ENCODE data around the gene PCDHB1.
"Not testable (repeated sequence)": the region's sequence is repeated elsewhere in the genome, so short reads cannot be mapped to it uniquely, and the experiment has no call there.

PCDHB1 gene

DNA sequence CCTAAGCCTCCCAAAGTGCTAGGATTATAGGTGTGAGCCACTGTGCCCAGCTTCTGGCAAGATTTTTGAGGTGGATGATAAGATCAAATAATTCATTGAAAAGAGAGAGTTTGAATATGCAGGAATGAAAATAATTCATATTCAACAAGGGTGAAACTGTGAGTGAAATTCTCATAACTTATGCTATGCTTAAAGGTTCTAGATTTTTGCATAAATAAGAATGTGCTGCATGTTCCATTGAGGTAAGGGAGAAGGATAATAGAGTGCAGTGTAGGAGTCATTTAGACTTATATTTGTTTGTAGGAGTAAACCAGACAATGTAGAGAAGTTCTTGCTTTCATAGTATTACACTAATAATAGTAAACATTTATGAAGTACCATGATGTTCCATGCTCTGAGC is 31.1 kb downstream of the PCDHB1 start:
- no peak for DNase-seq

DNA sequence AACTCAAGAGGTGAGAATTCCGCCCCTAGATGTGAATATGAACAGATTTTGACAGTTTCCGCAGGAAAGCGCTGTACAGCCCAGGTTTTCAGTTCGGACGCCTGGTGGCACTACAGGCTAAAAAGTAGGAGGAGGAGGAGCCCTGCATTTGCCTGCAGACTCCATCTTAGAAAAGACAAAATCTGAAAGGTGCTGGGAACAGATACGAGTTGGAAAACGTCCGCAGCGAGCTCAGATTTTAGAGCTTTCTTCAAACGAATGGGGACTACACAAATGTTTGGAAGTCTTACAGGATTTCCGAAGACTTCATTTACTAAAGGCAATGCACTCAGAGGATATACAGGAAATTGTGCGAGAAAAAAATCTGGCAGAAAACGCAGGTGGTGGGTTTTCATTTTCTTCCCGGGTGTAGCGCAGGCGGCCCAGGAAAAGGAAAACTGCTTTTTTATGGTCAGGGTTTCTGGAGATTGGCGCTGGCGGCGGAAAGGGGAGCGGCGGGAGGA is 33.4 kb downstream of the PCDHB1 start:
- peak in 30 of 51 donors; percentile 2 to 59 (median 30) for DNase-seq

DNA sequence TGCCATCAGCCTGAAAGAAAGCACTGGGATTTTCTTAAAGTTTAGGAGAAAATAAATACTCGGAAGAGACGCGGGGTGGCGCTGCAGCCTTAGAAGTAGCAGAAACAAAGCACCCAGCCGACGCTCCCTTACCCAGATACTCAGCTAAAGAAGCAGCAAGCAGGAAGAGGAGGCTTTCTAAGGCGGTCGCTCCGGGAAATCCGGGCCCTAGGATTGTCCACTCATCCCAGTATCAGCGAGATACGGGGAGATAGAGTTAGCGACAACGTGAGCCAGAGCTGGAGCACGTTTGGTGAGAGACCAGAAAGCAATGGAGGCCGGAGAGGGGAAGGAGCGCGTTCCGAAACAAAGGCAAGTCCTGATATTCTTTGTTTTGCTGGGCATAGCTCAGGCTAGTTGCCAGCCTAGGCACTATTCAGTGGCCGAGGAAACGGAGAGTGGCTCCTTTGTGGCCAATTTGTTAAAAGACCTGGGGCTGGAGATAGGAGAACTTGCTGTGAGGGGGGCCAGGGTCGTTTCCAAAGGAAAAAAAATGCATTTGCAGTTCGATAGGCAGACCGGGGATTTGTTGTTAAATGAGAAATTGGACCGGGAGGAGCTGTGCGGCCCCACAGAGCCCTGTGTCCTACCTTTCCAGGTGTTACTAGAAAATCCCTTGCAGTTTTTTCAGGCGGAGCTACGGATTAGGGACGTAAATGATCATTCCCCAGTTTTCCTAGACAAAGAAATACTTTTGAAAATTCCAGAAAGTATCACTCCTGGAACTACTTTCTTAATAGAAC is 43.5 kb downstream of the PCDHB1 start, which contains the start of gene PCDHB2:
TSS of gene PCDHB2 (plus strand) at position 135 of the 782 bp plus-strand sequence. CDS start at position 311, 176 bp downstream.
- peak in 13 of 51 donors; percentile 2 to 49 (median 12) for DNase-seq

DNA sequence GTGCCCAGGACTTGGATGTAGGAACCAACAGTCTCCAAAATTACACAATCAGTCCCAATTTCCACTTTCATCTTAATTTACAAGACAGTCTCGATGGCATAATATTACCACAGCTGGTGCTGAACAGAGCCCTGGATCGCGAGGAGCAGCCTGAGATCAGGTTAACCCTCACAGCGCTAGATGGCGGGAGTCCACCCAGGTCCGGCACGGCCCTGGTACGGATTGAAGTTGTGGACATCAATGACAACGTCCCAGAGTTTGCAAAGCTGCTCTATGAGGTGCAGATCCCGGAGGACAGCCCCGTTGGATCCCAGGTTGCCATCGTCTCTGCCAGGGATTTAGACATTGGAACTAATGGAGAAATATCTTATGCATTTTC is 44.1 kb downstream of the PCDHB1 start:
- no peak for DNase-seq

DNA sequence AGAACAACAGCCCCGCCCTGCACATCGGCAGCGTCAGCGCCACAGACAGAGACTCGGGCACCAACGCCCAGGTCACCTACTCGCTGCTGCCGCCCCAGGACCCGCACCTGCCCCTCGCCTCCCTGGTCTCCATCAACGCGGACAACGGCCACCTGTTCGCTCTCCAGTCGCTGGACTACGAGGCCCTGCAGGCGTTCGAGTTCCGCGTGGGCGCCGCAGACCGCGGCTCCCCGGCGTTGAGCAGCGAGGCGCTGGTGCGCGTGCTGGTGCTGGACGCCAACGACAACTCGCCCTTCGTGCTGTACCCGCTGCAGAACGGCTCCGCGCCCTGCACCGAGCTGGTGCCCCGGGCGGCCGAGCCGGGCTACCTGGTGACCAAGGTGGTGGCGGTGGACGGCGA is 45.0 kb downstream of the PCDHB1 start:
- DNase-seq, result not testable (repeated sequence)

DNA sequence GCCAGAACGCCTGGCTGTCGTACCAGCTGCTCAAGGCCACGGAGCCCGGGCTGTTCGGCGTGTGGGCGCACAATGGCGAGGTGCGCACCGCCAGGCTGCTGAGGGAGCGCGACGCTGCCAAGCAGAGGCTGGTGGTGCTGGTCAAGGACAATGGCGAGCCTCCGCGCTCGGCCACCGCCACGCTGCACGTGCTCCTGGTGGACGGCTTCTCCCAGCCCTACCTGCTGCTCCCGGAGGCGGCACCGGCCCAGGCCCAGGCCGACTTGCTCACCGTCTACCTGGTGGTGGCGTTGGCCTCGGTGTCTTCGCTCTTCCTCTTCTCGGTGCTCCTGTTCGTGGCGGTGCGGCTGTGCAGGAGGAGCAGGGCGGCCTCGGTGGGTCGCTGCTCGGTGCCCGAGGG is 45.4 kb downstream of the PCDHB1 start:
- not testable (repeated sequence) for DNase-seq

DNA sequence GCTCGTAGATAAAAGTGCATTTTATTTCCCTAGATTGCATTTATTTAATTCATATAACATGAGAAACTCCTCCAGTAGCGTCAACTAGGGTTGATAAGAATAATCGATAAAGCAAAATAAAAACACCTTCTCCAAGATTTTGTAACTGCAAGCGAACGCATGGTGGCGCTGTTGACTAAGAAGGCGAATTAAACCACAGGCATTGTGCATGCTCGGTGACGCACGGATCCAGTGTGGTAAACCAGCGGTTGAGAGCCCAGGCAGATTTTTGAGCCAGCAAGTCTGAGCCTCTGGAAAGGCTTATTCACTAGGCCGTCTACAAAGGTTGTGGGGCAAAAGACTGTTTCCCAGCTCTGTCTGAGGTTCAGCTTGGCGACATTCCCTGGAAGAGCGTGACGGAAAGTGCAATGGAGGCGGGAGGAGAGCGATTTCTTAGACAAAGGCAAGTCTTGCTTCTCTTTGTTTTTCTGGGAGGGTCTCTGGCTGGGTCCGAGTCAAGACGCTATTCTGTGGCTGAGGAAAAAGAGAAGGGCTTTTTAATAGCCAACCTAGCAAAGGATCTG is 49.1 kb downstream of the PCDHB1 start, which contains the start of gene PCDHB3:
TSS of gene PCDHB3 (plus strand) at position 231 of the 563 bp plus-strand sequence. CDS start at position 408, 177 bp downstream.
- peak in 11 of 51 donors; percentile 6 to 41 (median 17) for DNase-seq

DNA sequence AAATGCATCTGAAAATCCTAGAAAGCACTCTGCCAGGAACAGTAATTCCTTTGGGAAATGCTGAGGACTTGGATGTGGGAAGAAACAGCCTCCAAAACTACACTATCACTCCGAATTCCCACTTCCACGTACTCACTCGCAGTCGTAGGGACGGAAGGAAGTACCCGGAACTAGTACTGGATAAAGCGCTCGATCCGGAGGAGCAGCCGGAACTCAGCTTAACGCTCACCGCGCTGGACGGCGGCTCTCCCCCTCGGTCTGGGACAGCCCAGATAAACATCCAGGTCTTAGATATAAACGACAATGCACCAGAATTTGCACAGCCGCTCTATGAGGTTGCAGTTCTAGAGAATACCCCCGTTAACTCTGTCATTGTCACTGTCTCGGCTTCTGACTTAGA is 49.9 kb downstream of the PCDHB1 start:
- no peak for DNase-seq

DNA sequence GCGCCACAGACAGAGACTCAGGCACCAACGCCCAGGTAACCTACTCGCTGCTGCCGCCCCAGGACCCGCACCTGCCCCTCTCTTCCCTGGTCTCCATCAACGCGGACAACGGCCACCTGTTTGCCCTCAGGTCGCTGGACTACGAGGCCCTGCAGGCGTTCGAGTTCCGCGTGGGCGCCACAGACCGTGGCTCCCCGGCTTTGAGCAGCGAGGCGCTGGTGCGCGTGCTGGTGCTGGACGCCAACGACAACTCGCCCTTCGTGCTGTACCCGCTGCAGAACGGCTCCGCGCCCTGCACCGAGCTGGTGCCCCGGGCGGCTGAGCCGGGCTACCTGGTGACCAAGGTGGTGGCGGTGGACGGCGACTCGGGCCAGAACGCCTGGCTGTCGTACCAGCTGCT is 50.9 kb downstream of the PCDHB1 start:
- not testable (repeated sequence) for DNase-seq

DNA sequence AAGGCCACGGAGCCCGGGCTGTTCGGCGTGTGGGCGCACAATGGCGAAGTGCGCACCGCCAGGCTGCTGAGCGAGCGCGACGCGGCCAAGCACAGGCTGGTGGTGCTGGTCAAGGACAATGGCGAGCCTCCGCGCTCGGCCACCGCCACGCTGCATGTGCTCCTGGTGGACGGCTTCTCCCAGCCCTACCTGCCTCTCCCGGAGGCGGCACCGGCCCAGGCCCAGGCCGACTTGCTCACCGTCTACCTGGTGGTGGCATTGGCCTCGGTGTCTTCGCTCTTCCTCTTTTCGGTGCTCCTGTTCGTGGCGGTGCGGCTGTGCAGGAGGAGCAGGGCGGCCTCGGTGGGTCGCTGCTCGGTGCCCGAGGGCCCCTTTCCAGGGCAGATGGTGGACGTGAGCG is 51.3 kb downstream of the PCDHB1 start:
- not testable (repeated sequence) for DNase-seq

DNA sequence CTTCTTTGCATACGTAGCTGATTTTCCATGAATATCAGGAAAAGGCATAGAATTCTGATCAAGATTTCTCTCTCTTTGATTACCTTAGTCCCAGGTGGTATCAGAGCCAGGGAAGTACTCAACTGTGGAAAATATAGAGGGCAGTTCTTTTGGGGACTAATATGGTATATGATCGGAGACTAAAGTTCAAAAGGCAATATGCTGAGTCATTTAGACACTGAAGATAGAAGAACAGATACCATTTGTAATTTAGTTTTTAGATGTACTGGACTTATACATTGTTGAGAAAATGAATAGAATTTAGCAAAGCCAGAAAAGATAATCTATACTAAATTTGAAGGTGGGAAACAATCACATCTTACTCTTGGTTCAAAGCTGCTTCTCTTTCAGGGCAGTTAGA is 54.2 kb downstream of the PCDHB1 start:
- no peak for DNase-seq

All from hypothalamus (tissue), 51 donors.